ENCODE measurements around the gene PERP. TPM values are rescaled to one million over a fixed set of nuclear protein-coding genes. Genes with fewer than 3 reads are reported as not detected.

The PERP gene
- total and polyA plus RNA-seq, 2 donors (not counting 1 experiment from before 2014, with no cell fraction given) = 39.3 to 85.4 TPM

- no peaks in the 10 kb centered on the region for H3K79me2 ChIP-seq (ENCODE audit: control insufficient read depth, insufficient read depth, low read length)
- H3K27me3 ChIP-seq (ENCODE audit: control insufficient read depth, insufficient read depth, low read length) = peaks cover 3% of the 10 kb centered on the region
- no peaks in the 10 kb centered on the region for H3K4me1 ChIP-seq (ENCODE audit: control insufficient read depth, extremely low read depth, insufficient read depth, low read length)
- no peak overlapping the region for H2AFZ ChIP-seq (ENCODE audit: low read length)
- no peaks in the 10 kb centered on the region for H4K20me1 ChIP-seq (ENCODE audit: control insufficient read depth, extremely low read depth, insufficient read depth, low read length)
- no peak overlapping the region for H3K4me3 ChIP-seq (replicated peaks in 1 of 4; ENCODE audit: control extremely low read depth in 1 of 4, insufficient read depth in 1 of 4, low read depth in 3 of 4, low read length in 4 of 4)
- no peak overlapping the region for H3K27ac ChIP-seq (ENCODE audit: insufficient read depth, low read length)
- no peaks in the 10 kb centered on the region for H3K9me3 ChIP-seq (ENCODE audit: control insufficient read depth, insufficient read depth, low read depth, low read length)
- TF ChIP-seq EZH2 (IDR thresholded peaks at IDR 0.05; ENCODE audit: low read length, missing control alignments) (no peak), CTCF (conservative IDR thresholded peaks at IDR 0.05 in 1 of 2, IDR thresholded peaks at IDR 0.05 in 1 of 2; ENCODE audit: low read depth in 1 of 2, low read length in 2 of 2) (no peak)
- no peak overlapping the region for H3K9ac ChIP-seq (ENCODE audit: insufficient read depth, low read length)
- no peak overlapping the region for H3K4me2 ChIP-seq (ENCODE audit: extremely low read depth, insufficient read depth, low read length)
- no peaks in the 10 kb centered on the region for H3K36me3 ChIP-seq (ENCODE audit: control insufficient read depth, insufficient read depth, low read length)
- no peak for DNase-seq (ENCODE audit: low read depth in 2 of 2)
Measured at GRCh38 chr6:138145402-138145801, 38.2 kb upstream of the PERP start.

DNA sequence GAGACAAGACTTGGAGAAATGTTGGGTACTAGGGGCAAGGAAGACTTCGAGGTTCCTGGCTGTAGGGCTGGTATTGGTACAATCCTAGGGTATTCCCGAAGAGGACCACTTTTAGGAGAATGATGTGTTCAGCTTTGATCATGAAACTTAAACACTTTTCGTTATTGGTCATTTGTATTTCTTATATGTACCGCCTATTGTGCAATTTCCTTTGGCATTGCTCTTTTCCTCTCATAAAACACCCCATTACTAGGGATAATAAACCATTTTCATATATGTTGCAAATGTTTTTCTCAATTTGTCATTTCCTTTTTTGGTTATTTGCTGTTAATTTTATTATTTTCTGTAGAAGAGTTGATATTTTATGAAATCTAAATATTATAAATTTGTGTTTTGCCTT is 35.6 kb upstream of the PERP start:
- no peaks in the 10 kb centered on the region for H3K79me2 ChIP-seq (ENCODE audit: control insufficient read depth, insufficient read depth, low read length)
- no peaks in the 10 kb centered on the region for H3K4me1 ChIP-seq (ENCODE audit: control insufficient read depth, extremely low read depth, insufficient read depth, low read length)
- H3K9me3 ChIP-seq (ENCODE audit: control insufficient read depth, insufficient read depth, low read depth, low read length) = no peaks in the 10 kb centered on the region
- no peaks in the 10 kb centered on the region for H3K36me3 ChIP-seq (ENCODE audit: control insufficient read depth, insufficient read depth, low read length)
- no peak for DNase-seq (ENCODE audit: low read depth in 2 of 2)
- peaks cover 3% of the 10 kb centered on the region for H3K27me3 ChIP-seq (ENCODE audit: control insufficient read depth, insufficient read depth, low read length)
- H3K9ac ChIP-seq (ENCODE audit: insufficient read depth, low read length) = no peak overlapping the region
- TF ChIP-seq EZH2 (IDR thresholded peaks at IDR 0.05; ENCODE audit: low read length, missing control alignments) = no peak
- TF ChIP-seq CTCF (conservative IDR thresholded peaks at IDR 0.05 in 1 of 2, IDR thresholded peaks at IDR 0.05 in 1 of 2; ENCODE audit: low read depth in 1 of 2, low read length in 2 of 2) = no peak
- no peak overlapping the region for H3K27ac ChIP-seq (ENCODE audit: insufficient read depth, low read length)
- H2AFZ ChIP-seq (ENCODE audit: low read length) = no peak overlapping the region
- H3K4me2 ChIP-seq (ENCODE audit: extremely low read depth, insufficient read depth, low read length) = no peak overlapping the region
- H4K20me1 ChIP-seq (ENCODE audit: control insufficient read depth, extremely low read depth, insufficient read depth, low read length) = no peaks in the 10 kb centered on the region
- no peak overlapping the region for H3K4me3 ChIP-seq (replicated peaks in 1 of 4; ENCODE audit: control extremely low read depth in 1 of 4, insufficient read depth in 1 of 4, low read depth in 3 of 4, low read length in 4 of 4)

DNA sequence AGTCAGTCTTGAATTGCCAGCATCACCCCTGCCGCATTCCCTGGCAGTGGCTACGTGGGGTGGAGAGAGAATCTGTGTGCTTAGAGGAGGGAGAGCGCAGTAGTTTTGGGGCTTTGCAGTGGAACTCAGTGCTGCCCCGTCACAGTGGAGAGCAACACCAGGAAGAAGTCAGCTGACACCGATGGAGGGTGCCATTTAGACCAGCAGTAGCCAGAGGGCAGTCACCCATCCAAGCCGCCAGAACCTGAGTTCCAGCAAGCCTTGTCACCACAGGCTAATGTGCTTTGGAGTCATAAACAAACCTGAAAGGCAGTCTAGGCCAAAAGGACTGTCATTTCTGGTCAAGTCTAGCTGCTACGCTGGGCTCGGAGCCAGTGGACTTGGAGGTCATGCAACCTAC is 22.0 kb upstream of the PERP start:
- H3K4me1 ChIP-seq (ENCODE audit: control insufficient read depth, extremely low read depth, insufficient read depth, low read length) = no peaks in the 10 kb centered on the region
- no peaks in the 10 kb centered on the region for H3K36me3 ChIP-seq (ENCODE audit: control insufficient read depth, insufficient read depth, low read length)
- H3K4me3 ChIP-seq (replicated peaks in 1 of 4; ENCODE audit: control extremely low read depth in 1 of 4, insufficient read depth in 1 of 4, low read depth in 3 of 4, low read length in 4 of 4) = no peak overlapping the region
- no peaks in the 10 kb centered on the region for H3K9me3 ChIP-seq (ENCODE audit: control insufficient read depth, insufficient read depth, low read depth, low read length)
- no peak overlapping the region for H2AFZ ChIP-seq (ENCODE audit: low read length)
- TF ChIP-seq CTCF (conservative IDR thresholded peaks at IDR 0.05 in 1 of 2, IDR thresholded peaks at IDR 0.05 in 1 of 2; ENCODE audit: low read depth in 1 of 2, low read length in 2 of 2) (no peak), EZH2 (IDR thresholded peaks at IDR 0.05; ENCODE audit: low read length, missing control alignments) (no peak)
- DNase-seq (ENCODE audit: low read depth in 2 of 2) = no peak
- H4K20me1 ChIP-seq (ENCODE audit: control insufficient read depth, extremely low read depth, insufficient read depth, low read length) = no peaks in the 10 kb centered on the region
- H3K27ac ChIP-seq (ENCODE audit: insufficient read depth, low read length) = no peak overlapping the region
- H3K79me2 ChIP-seq (ENCODE audit: control insufficient read depth, insufficient read depth, low read length) = no peaks in the 10 kb centered on the region
- no peak overlapping the region for H3K9ac ChIP-seq (ENCODE audit: insufficient read depth, low read length)
- H3K27me3 ChIP-seq (ENCODE audit: control insufficient read depth, insufficient read depth, low read length) = no peaks in the 10 kb centered on the region
- H3K4me2 ChIP-seq (ENCODE audit: extremely low read depth, insufficient read depth, low read length) = no peak overlapping the region
